HepG2 (cell line): Measurements from ENCODE around the gene SAMD8. TPM values are rescaled to one million over a fixed set of nuclear protein-coding genes. Genes with fewer than 3 reads are reported as not detected.

Experiments
- ATAC-seq: fragments of 200-7000 bp; cut with Tn5 transposase; 3 replicates; pipeline ENCODE4 v1.9.1; 2020; ENCODE audit warnings: mild to moderate bottlenecking, moderate library complexity
- BruUV-seq: library from RNA; stranded (reverse); fragments of 400-500 nt; replicated peaks from 2 replicates; lab custom pipeline; 2021; lab: Mats Ljungman, UMichigan
- CTCF ChIA-PET: fragments of 300-600 bp; formaldehyde crosslinking; extraction: SDS; loops from one replicate; lab custom pipeline; 2021; ENCODE audit warnings: low total read pairs, inconsistent platforms, low intra/inter-chr PET ratio; lab: Yijun Ruan, JAX
- POLR2A ChIA-PET: fragments of 350-600 bp; sonication (Branson Sonifier 250); formaldehyde crosslinking; loops from one replicate; lab custom pipeline; 2020; ENCODE audit warnings: antibody characterized with exemption, inconsistent platforms; lab: Yijun Ruan, JAX
- DNase-seq: peaks from one replicate; pipeline ENCODE4 v3.0.0-alpha.2; 2015; ENCODE audit warnings: low spot score
- FAIRE-seq: peaks from 3 replicates; lab custom pipeline; 2011; peaks lifted over from hg19 to GRCh38; lab: Jason Lieb, UNC
- H2AFZ ChIP-seq: one replicate; pipeline ENCODE4 v1.6.1; 2011; ENCODE audit warnings: low read length, inconsistent platforms
- H3K27ac ChIP-seq: fragments of 300-600 bp; 3 replicates; pipeline ENCODE4 v1.8.0; 2011; ENCODE audit warnings: mixed run types, mild to moderate bottlenecking, mixed read lengths, low read length, inconsistent platforms; ENCODE audit not compliant: insufficient read depth; ENCODE audit errors: extremely low read length
- H3K27me3 ChIP-seq, 2 experiments: fragments of 200-600 bp in 1 of 2; 2 replicates in 1 of 2; 3 replicates in 1 of 2; pipeline versions ENCODE4 v1.6.0 to v1.8.0; 2011; ENCODE audit warnings: low read length in 2 of 2, mild to moderate bottlenecking in 2 of 2, moderate library complexity in 2 of 2, inconsistent platforms in 1 of 2; ENCODE audit not compliant: insufficient read depth in 2 of 2, control insufficient read depth in 1 of 2
- H3K36me3 ChIP-seq, 2 experiments: fragments of 200-600 bp in 1 of 2; replicated peaks in 1 of 2; 2 replicates in 1 of 2; 3 replicates in 1 of 2; pipeline versions ENCODE4 v1.5.1 to v1.8.0; 2011; ENCODE audit warnings: low read length in 2 of 2, inconsistent platforms in 1 of 2; ENCODE audit not compliant: insufficient read depth in 2 of 2, control insufficient read depth in 1 of 2
- H3K4me1 ChIP-seq: 2 replicates; pipeline ENCODE4 v1.5.1; 2012; ENCODE audit warnings: low read length, inconsistent platforms; ENCODE audit not compliant: insufficient read depth
- H3K4me2 ChIP-seq: 2 replicates; pipeline ENCODE4 v1.6.0; 2011; ENCODE audit warnings: low read depth, low read length, inconsistent platforms
- H3K4me3 ChIP-seq, 3 experiments: fragments of 200-600 bp in 1 of 3; sonication (generic), shearing (Covaris generic) in 1 of 3; replicated peaks in 1 of 3; 2 replicates each; pipeline ENCODE4 v1.5.1; 2011 to 2016; ENCODE audit warnings: low read length in 3 of 3, inconsistent platforms in 2 of 3, low read depth in 2 of 3, mild to moderate bottlenecking in 2 of 3, control low read depth in 1 of 3, mixed read lengths in 1 of 3; ENCODE audit not compliant: insufficient read depth in 1 of 3
- H3K79me2 ChIP-seq: one replicate; pipeline ENCODE4 v1.6.1; 2011; ENCODE audit warnings: low read length, inconsistent platforms; ENCODE audit not compliant: insufficient read depth
- H3K9ac ChIP-seq: 2 replicates; pipeline ENCODE4 v1.6.0; 2011; ENCODE audit warnings: mild to moderate bottlenecking, low read depth, low read length, inconsistent platforms; ENCODE audit not compliant: insufficient read depth
- H3K9me3 ChIP-seq: 2 replicates; pipeline ENCODE4 v1.5.1; 2012; ENCODE audit warnings: mild to moderate bottlenecking, low read length
- H4K20me1 ChIP-seq: 2 replicates; pipeline ENCODE4 v1.6.0; 2011; ENCODE audit warnings: inconsistent platforms, mild to moderate bottlenecking, low read length, moderate library complexity; ENCODE audit not compliant: insufficient read depth
- CAMTA2 ChIP-seq: sonication (generic); formaldehyde crosslinking; IDR thresholded peaks from 2 replicates; pipeline ENCODE4 v1.4.0; 2020; ENCODE audit warnings: mild to moderate bottlenecking, missing genetic modification reagents, borderline replicate concordance
- CBX2 ChIP-seq, 2 experiments: fragments of 200-600 bp in 1 of 2; sonication (generic); formaldehyde crosslinking in 1 of 2; IDR thresholded peaks; 2 replicates each; pipeline versions ENCODE4 v1.7.0 to v1.8.1; 2018 to 2022; ENCODE audit warnings: low read depth in 2 of 2, low read length in 1 of 2, mild to moderate bottlenecking in 1 of 2, missing genetic modification reagents in 1 of 2
- GABPB1 ChIP-seq: IDR thresholded peaks from 2 replicates; pipeline ENCODE4 v1.6.1; 2016; ENCODE audit warnings: mild to moderate bottlenecking, missing genetic modification reagents, moderate library complexity, missing compliant biosample characterization
- MBD4 ChIP-seq: IDR thresholded peaks from 2 replicates; pipeline ENCODE4 v1.6.1; 2012; ENCODE audit warnings: low read length, inconsistent platforms, borderline replicate concordance
- NFRKB ChIP-seq: fragments of 450-650 bp; IDR thresholded peaks from 2 replicates; pipeline ENCODE4 v1.6.1; 2017
- NONO ChIP-seq, 2 experiments: fragments of 450-650 bp in 1 of 2; sonication (generic) in 1 of 2; formaldehyde crosslinking in 1 of 2; IDR thresholded peaks in 1 of 2; conservative IDR thresholded peaks in 1 of 2; 2 replicates each; pipeline versions ENCODE4 v1.6.1 to v1.8.0; 2017 to 2022; ENCODE audit warnings: mild to moderate bottlenecking in 1 of 2, missing genetic modification reagents in 1 of 2, moderate library complexity in 1 of 2
- POLR2A ChIP-seq, 2 experiments: IDR thresholded peaks; 2 replicates each; pipeline ENCODE4 v1.6.1; 2011; ENCODE audit warnings: low read depth in 2 of 2, low read length in 2 of 2, mild to moderate bottlenecking in 1 of 2, moderate library complexity in 1 of 2; ENCODE audit not compliant: insufficient read depth in 1 of 2
- RNF2 ChIP-seq: fragments of 450-650 bp; conservative IDR thresholded peaks from 2 replicates; pipeline ENCODE4 v1.6.1; 2016; ENCODE audit warnings: low read depth
- SRSF1 ChIP-seq: fragments of 200-400 bp; formaldehyde crosslinking; optimal IDR thresholded peaks from 2 replicates; pipeline ENCODE3; 2017; ENCODE audit warnings: mild to moderate bottlenecking, low read depth, low read length, moderate library complexity
- ZMYM2 ChIP-seq: sonication (generic); formaldehyde crosslinking; IDR thresholded peaks from 2 replicates; pipeline ENCODE4 v1.8.0; 2022; ENCODE audit warnings: mild to moderate bottlenecking, missing genetic modification reagents
- ZMYM4 ChIP-seq: sonication (generic); formaldehyde crosslinking; IDR thresholded peaks from 2 replicates; pipeline ENCODE4 v1.8.1; 2023; ENCODE audit warnings: mild to moderate bottlenecking, missing genetic modification reagents
- ZNF333 ChIP-seq: sonication (generic); formaldehyde crosslinking; IDR thresholded peaks from 2 replicates; pipeline ENCODE4 v1.4.0; 2020; ENCODE audit warnings: mild to moderate bottlenecking, missing genetic modification reagents, borderline replicate concordance
- ZNF557 ChIP-seq: sonication (generic); formaldehyde crosslinking; IDR thresholded peaks from 2 replicates; pipeline ENCODE4 v1.4.0; 2020; ENCODE audit warnings: missing genetic modification reagents
- ZNF678 ChIP-seq: sonication (generic); formaldehyde crosslinking; IDR thresholded peaks from 2 replicates; pipeline ENCODE4 v1.4.0; 2020; ENCODE audit warnings: mild to moderate bottlenecking, missing genetic modification reagents
- WGBS: methylation state at CpG from one replicate; pipeline ENCODE4 v1.1.6; 2017; ENCODE audit warnings: low lambda C conversion rate; 5-methylcytosine and 5-hydroxymethylcytosine counted together
- in situ Hi-C: cut with HindIII; loops from 2 replicates; pipeline ENCODE4 v1.10.0; 2017; ENCODE audit warnings: low pct_unique_long_range_greater_than_20kb; ENCODE audit not compliant: extremely low pct_ligation_motif_present
- intact Hi-C: fragments of 100-400 bp; cut with micrococcal nuclease; formaldehyde crosslinking; loops from one replicate; pipeline ENCODE4 v1.10.0; 2022; ENCODE audit not compliant: unreplicated experiment
- polyA plus RNA-seq, 8 experiments: library from polyadenylated mRNA; depleted of rRNA in 3 of 8; stranded (reverse) in 7 of 8; unstranded in 1 of 8; fragments of >200 nt; fragmentation: Illumina TruSeq in 4 of 8; extraction: Trizol in 4 of 8; gene quantifications; 2 replicates each; pipeline versions ENCODE4 v1.2.1 to v1.2.3, GENCODE V29; 2011 to 2016; ENCODE audit warnings: low read depth in 4 of 8, missing spikeins in 1 of 8, mixed read lengths in 1 of 8; ENCODE audit not compliant: insufficient read depth in 1 of 8
- total RNA-seq, 5 experiments: library from RNA; depleted of rRNA; stranded (reverse); fragments of >200 nt; fragmentation: Illumina TruSeq; extraction: Trizol; gene quantifications; 2 replicates each; pipeline ENCODE4 v1.2.3, GENCODE V29; 2016; ENCODE audit warnings: low read depth in 1 of 5

Gene SAMD8
- total and polyA plus RNA-seq, 2 of the 13 experiments (the other 11 are each of a cell fraction or from before 2014, with no cell fraction given), result 10.4 to 13.2 TPM

DNA sequence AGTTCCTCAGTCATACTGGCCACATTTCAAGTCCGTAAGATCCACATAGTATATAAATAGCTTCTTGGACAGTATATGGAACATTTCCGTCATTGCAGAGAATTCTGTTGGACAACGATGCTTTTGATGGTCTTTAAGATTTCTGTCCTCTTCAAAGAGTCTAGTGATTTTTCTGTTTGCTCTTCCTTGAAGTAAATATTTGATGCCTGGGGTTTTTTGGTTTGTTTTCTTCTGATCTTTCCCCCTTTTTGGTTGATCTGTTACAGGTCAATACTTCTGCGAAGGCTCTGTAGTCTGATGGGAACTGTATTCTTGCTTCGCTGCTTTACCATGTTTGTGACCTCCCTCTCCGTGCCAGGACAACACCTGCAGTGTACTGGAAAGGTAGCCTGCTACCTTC is 56.8 kb downstream of the SAMD8 start (continued):
- no peak for TF ChIP-seq NONO (IDR thresholded peaks at IDR 0.05)
- TF ChIP-seq NONO (CRISPR knock-in tag; conservative IDR thresholded peaks at IDR 0.05), result no peak
- TF ChIP-seq ZNF678 (CRISPR knock-in tag), result no peak
- no peak for TF ChIP-seq NFRKB
- no peak for TF ChIP-seq ZNF557
- TF ChIP-seq MBD4, result peak; percentile 87; the same call in 1 of the 2 replicates
- no peak for TF ChIP-seq ZMYM4 (CRISPR knock-in tag)

DNA sequence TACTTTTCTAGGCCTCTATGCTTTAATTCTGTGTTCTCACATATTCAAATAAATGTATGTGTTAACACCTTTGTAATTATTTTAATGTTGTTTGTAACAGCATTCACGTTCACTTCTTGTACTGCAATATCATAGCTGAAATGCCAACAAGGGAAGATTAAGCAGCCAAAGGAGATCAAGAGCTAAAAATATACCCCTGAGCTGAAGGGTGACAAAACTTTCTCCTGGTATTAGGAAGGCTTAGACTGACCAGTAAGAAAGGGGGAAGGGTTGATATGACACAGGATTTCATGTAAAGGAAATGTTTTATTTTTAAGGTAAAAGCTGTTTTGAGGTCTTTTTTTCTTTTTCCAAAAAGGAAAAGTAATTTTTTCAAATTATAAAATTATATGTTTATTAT is 58.8 kb downstream of the SAMD8 start:
- in situ Hi-C loops, result no loop called here
- TF ChIP-seq SRSF1 (no peak), ZNF333 (CRISPR knock-in tag) (no peak), GABPB1 (CRISPR knock-in tag) (no peak), ZMYM2 (CRISPR knock-in tag) (no peak), POLR2A (IDR thresholded peaks at IDR 0.05; ENCODE audit: insufficient read depth in 1 of 2, low read depth in 2 of 2, low read length in 2 of 2) (no peak), CAMTA2 (CRISPR knock-in tag) (no peak), CBX2 (IDR thresholded peaks at IDR 0.05; ENCODE audit: low read depth, low read length) (no peak), CBX2 (CRISPR knock-in tag; IDR thresholded peaks at IDR 0.05; ENCODE audit: low read depth) (no peak), RNF2 (no peak)
- DNase-seq (no peak), ATAC-seq (no peak), FAIRE-seq (no peak)
- H3K27me3 ChIP-seq, result no peaks in the 10 kb centered on the region
- H3K27ac ChIP-seq, result no peak overlapping the region
- no TSS peak for BruUV-seq
- 96% methylated on average over 1 of the region's 1 CpG for WGBS
- H3K4me3 ChIP-seq, result no peak overlapping the region
- no peak overlapping the region for H2AFZ ChIP-seq
- no peaks in the 10 kb centered on the region for H4K20me1 ChIP-seq
- H3K9me3 ChIP-seq, result no peaks in the 10 kb centered on the region
- H3K9ac ChIP-seq, result no peak overlapping the region
- peaks cover 3 to 7% of the 10 kb centered on the region in 2 experiments; a peak in 3 of 5 replicates for H3K36me3 ChIP-seq
- CTCF ChIA-PET, result no interaction called here
- peaks cover 50% of the 10 kb centered on the region for H3K4me1 ChIP-seq
- intact Hi-C loops, result no loop called here
- peaks cover 2% of the 10 kb centered on the region for H3K79me2 ChIP-seq
- no peak overlapping the region for H3K4me2 ChIP-seq
- POLR2A ChIA-PET, result no interaction called here
